B cell (primary cell): ENCODE measurements around the gene IQCM. TPM values are rescaled to one million over a fixed set of nuclear protein-coding genes. Genes with fewer than 3 reads are reported as not detected.

ENCODE experiments used
- ATAC-seq: fragments of 200-7000 bp; cut with Tn5 transposase; one replicate; pipeline ENCODE4 v1.10.0; 2021; ENCODE audit warnings: low read depth, mild to moderate bottlenecking, moderate number of reproducible peaks, moderate library complexity
- CTCF ChIA-PET: fragments of 350-600 bp; sonication (Branson Sonifier 250); formaldehyde crosslinking; loops from one replicate; lab custom pipeline; 2021; ENCODE audit warnings: antibody characterized with exemption, inconsistent platforms; lab: Charles Lee
- POLR2A ChIA-PET: fragments of 350-600 bp; sonication (Branson Sonifier 250); formaldehyde crosslinking; loops from one replicate; lab custom pipeline; 2021; ENCODE audit warnings: antibody characterized with exemption; lab: Charles Lee
- DNase-seq: peaks from one replicate; pipeline ENCODE4 v3.0.0; 2013
- H2AFZ ChIP-seq: 2 replicates; pipeline ENCODE4 v1.6.1; 2012; ENCODE audit warnings: mild to moderate bottlenecking, low read depth, low read length; ENCODE audit not compliant: insufficient read depth, poor library complexity, severe bottlenecking
- H3K27ac ChIP-seq, 2 donors: 1 replicate in 1 of 2; 2 replicates in 1 of 2; pipeline ENCODE4 v1.5.1; 2012 to 2013; ENCODE audit warnings: low read length in 2 of 2, mild to moderate bottlenecking in 2 of 2, moderate library complexity in 1 of 2
- H3K27me3 ChIP-seq, 4 experiments: fragments of 200-600 bp in 1 of 4; sonication (generic) in 1 of 4; replicated peaks in 1 of 4; 1 replicate in 2 of 4; 2 replicates in 2 of 4; pipeline versions ENCODE4 v1.6.1 to v1.7.0; 2013 to 2016; ENCODE audit warnings: low read length in 3 of 4, mild to moderate bottlenecking in 2 of 4, mixed read lengths in 1 of 4, moderate library complexity in 1 of 4; ENCODE audit not compliant: insufficient read depth in 4 of 4, control insufficient read depth in 3 of 4; ENCODE audit errors: control extremely low read depth in 1 of 4
- H3K36me3 ChIP-seq, 2 experiments: replicated peaks in 1 of 2; 1 replicate in 1 of 2; 2 replicates in 1 of 2; pipeline versions ENCODE4 v1.6.1 to v1.7.1; 2013; ENCODE audit warnings: low read length in 1 of 2; ENCODE audit not compliant: insufficient read depth in 2 of 2, control insufficient read depth in 1 of 2; ENCODE audit errors: control extremely low read depth in 1 of 2, extremely low read depth in 1 of 2
- H3K4me1 ChIP-seq, 2 donors: fragments of 200-600 bp in 1 of 2; sonication (generic) in 1 of 2; 1 replicate in 1 of 2; 2 replicates in 1 of 2; pipeline versions ENCODE4 v1.5.1 to v1.6.1; 2013 to 2017; ENCODE audit warnings: low read length in 2 of 2; ENCODE audit not compliant: control insufficient read depth in 2 of 2, insufficient read depth in 2 of 2
- H3K4me2 ChIP-seq: replicated peaks from 2 replicates; pipeline ENCODE3; 2012; ENCODE audit warnings: mild to moderate bottlenecking, low read depth, low read length; ENCODE audit not compliant: poor library complexity, severe bottlenecking
- H3K4me3 ChIP-seq, 5 experiments: fragments of 200-600 bp in 1 of 5; sonication (generic) in 1 of 5; 1 replicate in 3 of 5; 2 replicates in 2 of 5; pipeline versions ENCODE4 v1.5.1 to v1.7.0; 2011 to 2016; ENCODE audit warnings: low read length in 4 of 5, mild to moderate bottlenecking in 4 of 5, low read depth in 2 of 5, control low read depth in 1 of 5, moderate library complexity in 1 of 5; ENCODE audit not compliant: insufficient read depth in 1 of 5; ENCODE audit errors: control extremely low read depth in 1 of 5, extremely low read depth in 1 of 5
- H3K79me2 ChIP-seq: fragments of 200-600 bp; sonication (generic); one replicate; pipeline ENCODE4 v1.6.0; 2016; ENCODE audit warnings: low read length; ENCODE audit not compliant: control insufficient read depth, insufficient read depth
- H3K9ac ChIP-seq: fragments of 200-600 bp; sonication (generic); 2 replicates; pipeline ENCODE4 v1.6.1; 2017; ENCODE audit warnings: mild to moderate bottlenecking, low read length, moderate library complexity
- H3K9me3 ChIP-seq, 3 donors: one replicate each; pipeline versions ENCODE4 v1.6.1 to v1.7.1; 2013; ENCODE audit warnings: low read length in 2 of 3; ENCODE audit not compliant: control insufficient read depth in 2 of 3, insufficient read depth in 1 of 3; ENCODE audit errors: control extremely low read depth in 1 of 3
- H4K20me1 ChIP-seq: 2 replicates; pipeline ENCODE4 v1.6.0; 2012; ENCODE audit warnings: mild to moderate bottlenecking, low read length; ENCODE audit not compliant: insufficient read depth, control insufficient read depth, poor library complexity, severe bottlenecking
- H3K27ac Mint-ChIP-seq: one replicate; pipeline ENCODE4 v1.8.0; 2021; ENCODE audit warnings: mixed read lengths
- H3K27me3 Mint-ChIP-seq: one replicate; pipeline ENCODE4 v1.8.0; 2021; ENCODE audit warnings: mixed read lengths
- H3K4me1 Mint-ChIP-seq: one replicate; pipeline ENCODE4 v1.8.0; 2021; ENCODE audit warnings: mixed read lengths
- H3K4me3 Mint-ChIP-seq: one replicate; pipeline ENCODE4 v1.8.0; 2021; ENCODE audit warnings: mixed read lengths
- H3K9me3 Mint-ChIP-seq: one replicate; pipeline ENCODE4 v1.8.0; 2022; ENCODE audit warnings: mixed read lengths; ENCODE audit not compliant: insufficient read depth
- CTCF ChIP-seq: fragments of 200-600 bp; IDR thresholded peaks from one replicate; pipeline ENCODE4 v1.8.0; 2022; ENCODE audit warnings: antibody characterized with exemption, mild to moderate bottlenecking
- EZH2 ChIP-seq: IDR thresholded peaks from 2 replicates; pipeline ENCODE4 v1.6.1; 2012; ENCODE audit warnings: borderline replicate concordance, low read depth, mild to moderate bottlenecking, moderate library complexity, low read length; ENCODE audit not compliant: insufficient read depth, poor library complexity, severe bottlenecking
- WGBS: methylation state at CpG from one replicate; pipeline ENCODE4 v1.1.5; 2013; ENCODE audit warnings: missing lambda C conversion rate; ENCODE audit not compliant: insufficient coverage; 5-methylcytosine and 5-hydroxymethylcytosine counted together
- intact Hi-C: fragments of 100-400 bp; cut with micrococcal nuclease; formaldehyde crosslinking; loops from one replicate; pipeline ENCODE4 v1.10.0; 2022
- polyA plus RNA-seq: library from polyadenylated mRNA; depleted of rRNA; stranded (reverse); fragments of >200 nt; gene quantifications from 2 replicates; pipeline ENCODE4 v1.2.3, GENCODE V29; 2012
- total RNA-seq, 2 donors: library from RNA; stranded (reverse); fragments of 120-200 nt in 1 of 2; gene quantifications; 1 replicate in 1 of 2; 2 replicates in 1 of 2; pipeline versions ENCODE4 v1.2.3 to v1.2.4, GENCODE V29; 2013 to 2022

The IQCM gene
- total and polyA plus RNA-seq, 2 donors (not counting 1 experiment from before 2014, with no cell fraction given): not detected

GRCh38 chr4:149845743-149846142 lies 30.1 kb upstream of the IQCM start:
- no peak for DNase-seq
- TF ChIP-seq CTCF (no peak), EZH2 (no peak)
- Histone ChIP-seq H3K27me3 (no peaks in the 10 kb centered on the region), H3K4me1 (no peaks in the 10 kb centered on the region), H3K79me2 (no peaks in the 10 kb centered on the region), H3K4me3 (no peak overlapping the region), H3K27ac (no peak overlapping the region), H2AFZ (no peak overlapping the region), H4K20me1 (no peaks in the 10 kb centered on the region), H3K36me3 (no peaks in the 10 kb centered on the region), H3K9ac (no peak overlapping the region), H3K4me2 (no peak overlapping the region), H3K9me3 (no peaks in the 10 kb centered on the region)
- POLR2A ChIA-PET: no interaction called here
- Mint-ChIP-seq H3K4me3 (no peak overlapping the region), H3K27ac (no peak overlapping the region), H3K27me3 (no peaks in the 10 kb centered on the region), H3K4me1 (no peaks in the 10 kb centered on the region), H3K9me3 (no peaks in the 10 kb centered on the region)
- ATAC-seq: no peak
- intact Hi-C loops: no loop called here
- CTCF ChIA-PET: no interaction called here

GRCh38 chr4:149841686-149842085 lies 26.0 kb upstream of the IQCM start:
- H3K27me3 Mint-ChIP-seq: no peaks in the 10 kb centered on the region
- H3K36me3 ChIP-seq: no peaks in the 10 kb centered on the region
- no peak overlapping the region for H3K4me3 ChIP-seq
- DNase-seq (no peak), ATAC-seq (no peak)
- TF ChIP-seq EZH2 (no peak), CTCF (no peak)
- H4K20me1 ChIP-seq: no peaks in the 10 kb centered on the region
- intact Hi-C loops: no loop called here
- H3K27me3 ChIP-seq: no peaks in the 10 kb centered on the region
- ChIA-PET CTCF (no interaction called here), POLR2A (no interaction called here)
- H3K4me3 Mint-ChIP-seq: no peak overlapping the region
- no peaks in the 10 kb centered on the region for H3K4me1 Mint-ChIP-seq
- H3K9me3 Mint-ChIP-seq: no peaks in the 10 kb centered on the region
- H3K9me3 ChIP-seq: no peaks in the 10 kb centered on the region
- H3K4me1 ChIP-seq: no peaks in the 10 kb centered on the region
- H3K9ac ChIP-seq: no peak overlapping the region
- no peak overlapping the region for H3K27ac ChIP-seq
- WGBS: no CpG with 5 or more reads among the region's 1 CpG
- H3K79me2 ChIP-seq: no peaks in the 10 kb centered on the region
- no peak overlapping the region for H2AFZ ChIP-seq
- no peak overlapping the region for H3K4me2 ChIP-seq
- H3K27ac Mint-ChIP-seq: no peak overlapping the region
